GM18526 (cell line): ENCODE data around the gene DIABLO.

Experiments
- POLR2A ChIP-seq: IDR thresholded peaks from 3 replicates; pipeline ENCODE4 v1.6.1; 2011; ENCODE audit not compliant: insufficient read length; ENCODE audit errors: extremely low read depth

The DIABLO gene

GRCh38 chr12:122172262-122172939 lies 53.5 kb downstream of the DIABLO start:
- TF ChIP-seq POLR2A = no peak

GRCh38 chr12:122171399-122171798 lies 54.5 kb downstream of the DIABLO start:
- no peak for TF ChIP-seq POLR2A

GRCh38 chr12:122168492-122168891 lies 57.4 kb downstream of the DIABLO start:
- no peak for TF ChIP-seq POLR2A

- no peak for TF ChIP-seq POLR2A
Measured at GRCh38 chr12:122167356-122167925, 58.4 kb downstream of the DIABLO start.

GRCh38 chr12:122166422-122167349 lies 59.2 kb downstream of the DIABLO start:
- no peak for TF ChIP-seq POLR2A

GRCh38 chr12:122162976-122163375 lies 62.9 kb downstream of the DIABLO start:
- no peak for TF ChIP-seq POLR2A

- TF ChIP-seq POLR2A = no peak
Measured at GRCh38 chr12:122161682-122162081, 64.2 kb downstream of the DIABLO start.

- no peak for TF ChIP-seq POLR2A
Measured at GRCh38 chr12:122160761-122161160, 65.1 kb downstream of the DIABLO start.

GRCh38 chr12:122159882-122160281 lies 66.0 kb downstream of the DIABLO start:
- TF ChIP-seq POLR2A = no peak

GRCh38 chr12:122158700-122159285 lies 67.1 kb downstream of the DIABLO start:
- TF ChIP-seq POLR2A = no peak
